Measurements from ENCODE around the gene PWWP2B. TPM values are rescaled to one million over a fixed set of nuclear protein-coding genes. Genes with fewer than 3 reads are reported as not detected.

Gene PWWP2B
- total and polyA plus RNA-seq, 4 donors: 4.8 to 12.0 (median 10.3) TPM

DNA sequence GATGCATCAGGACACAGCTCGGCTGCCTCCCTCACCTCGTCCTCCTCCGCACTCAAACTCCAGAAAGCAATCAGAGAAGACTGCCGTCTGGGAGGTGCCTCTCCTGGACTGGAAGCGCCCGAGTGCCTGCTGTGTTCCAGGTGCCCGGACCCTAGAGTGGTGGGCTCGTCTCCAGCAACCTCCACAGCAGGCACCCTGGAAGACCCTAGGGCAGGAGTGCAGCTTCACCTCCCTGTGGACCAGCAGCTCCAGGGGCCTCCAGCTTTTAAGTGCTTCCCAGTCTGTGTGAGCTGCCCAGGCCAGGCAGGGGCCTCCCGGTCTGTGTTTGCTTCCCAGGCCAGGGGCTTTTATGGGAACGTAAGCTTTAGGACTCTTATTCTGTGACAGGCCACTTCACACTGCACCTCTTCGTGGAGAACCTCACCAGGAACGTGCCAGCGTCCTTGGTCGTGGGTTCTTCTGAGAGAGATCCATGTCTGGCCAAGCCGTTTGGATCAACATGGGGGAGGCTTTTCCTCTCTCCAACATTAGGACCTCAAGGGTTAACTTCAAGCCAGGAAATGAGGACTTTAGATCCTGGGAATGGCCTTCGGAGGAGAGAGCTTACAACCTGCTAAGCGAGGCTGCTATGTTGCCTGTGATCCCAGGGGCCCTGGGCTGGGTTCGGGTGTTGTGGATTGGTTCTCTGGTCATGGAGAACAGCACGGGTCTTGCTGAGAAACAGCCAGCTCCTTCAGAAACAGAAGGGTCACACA lies 5.9 kb upstream of the PWWP2B start:
- Histone ChIP-seq H3K4me1 (ENCODE audit: control insufficient read depth, insufficient read depth, low read length) (peaks cover 29% of the 10 kb centered on the region), H3K36me3 (ENCODE audit: control insufficient read depth, insufficient read depth, low read length) (no peaks in the 10 kb centered on the region), H3K9me3 (ENCODE audit: control insufficient read depth, insufficient read depth, low read length) (no peaks in the 10 kb centered on the region), H3K27ac (ENCODE audit: low read depth, low read length) (no peak overlapping the region), H3K4me3 (ENCODE audit: low read depth, low read length) (no peak overlapping the region), H3K27me3 (ENCODE audit: control insufficient read depth, insufficient read depth, low read length) (no peaks in the 10 kb centered on the region)
- DNase-seq (ENCODE audit: low read depth in 4 of 6, low spot score in 6 of 6): no peak
- WGBS (ENCODE audit: insufficient coverage): 77% methylated on average over 14 of the region's 19 CpGs

DNA sequence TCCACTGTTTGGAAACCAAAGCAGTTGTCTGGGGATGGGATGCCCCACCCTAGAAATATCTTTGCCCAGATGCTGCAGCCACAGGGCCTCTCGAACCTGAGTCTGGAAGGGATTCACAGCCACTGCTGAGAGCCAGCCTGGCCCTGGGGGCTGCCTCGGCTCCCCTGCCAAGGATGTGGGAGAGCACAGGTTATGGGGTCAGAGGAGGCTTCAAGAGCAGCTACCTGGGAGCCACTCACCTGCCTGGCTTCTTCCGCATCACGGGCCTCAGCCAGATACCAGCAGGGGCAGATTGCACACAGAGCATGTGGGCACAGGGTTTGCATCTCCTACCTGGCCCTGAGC lies 5.4 kb upstream of the PWWP2B start:
- DNase-seq (ENCODE audit: low read depth in 4 of 6, low spot score in 6 of 6): no peak
- Histone ChIP-seq H3K27ac (ENCODE audit: low read depth, low read length) (no peak overlapping the region), H3K9me3 (ENCODE audit: control insufficient read depth, insufficient read depth, low read length) (no peaks in the 10 kb centered on the region), H3K27me3 (ENCODE audit: control insufficient read depth, insufficient read depth, low read length) (no peaks in the 10 kb centered on the region), H3K36me3 (ENCODE audit: control insufficient read depth, insufficient read depth, low read length) (no peaks in the 10 kb centered on the region), H3K4me3 (ENCODE audit: low read depth, low read length) (no peak overlapping the region), H3K4me1 (ENCODE audit: control insufficient read depth, insufficient read depth, low read length) (peaks cover 31% of the 10 kb centered on the region)
- WGBS (ENCODE audit: insufficient coverage): 93% methylated on average over 4 of the region's 4 CpGs

GRCh38 chr10:132392184-132392800 lies 4.7 kb upstream of the PWWP2B start:
- no peaks in the 10 kb centered on the region for H3K27me3 ChIP-seq (ENCODE audit: control insufficient read depth, insufficient read depth, low read length)
- peaks cover 30% of the 10 kb centered on the region for H3K4me1 ChIP-seq (ENCODE audit: control insufficient read depth, insufficient read depth, low read length)
- H3K27ac ChIP-seq (ENCODE audit: low read depth, low read length): no peak overlapping the region
- H3K36me3 ChIP-seq (ENCODE audit: control insufficient read depth, insufficient read depth, low read length): no peaks in the 10 kb centered on the region
- 100% methylated on average over 1 of the region's 2 CpGs for WGBS (ENCODE audit: insufficient coverage)
- no peaks in the 10 kb centered on the region for H3K9me3 ChIP-seq (ENCODE audit: control insufficient read depth, insufficient read depth, low read length)
- H3K4me3 ChIP-seq (ENCODE audit: low read depth, low read length): no peak overlapping the region
- DNase-seq (ENCODE audit: low read depth in 4 of 6, low spot score in 6 of 6): no peak

- DNase-seq (ENCODE audit: low read depth in 4 of 6, low spot score in 6 of 6): no peak
These were observed 3.9 kb upstream of the PWWP2B start for GRCh38 chr10:132392811-132393694.

DNA sequence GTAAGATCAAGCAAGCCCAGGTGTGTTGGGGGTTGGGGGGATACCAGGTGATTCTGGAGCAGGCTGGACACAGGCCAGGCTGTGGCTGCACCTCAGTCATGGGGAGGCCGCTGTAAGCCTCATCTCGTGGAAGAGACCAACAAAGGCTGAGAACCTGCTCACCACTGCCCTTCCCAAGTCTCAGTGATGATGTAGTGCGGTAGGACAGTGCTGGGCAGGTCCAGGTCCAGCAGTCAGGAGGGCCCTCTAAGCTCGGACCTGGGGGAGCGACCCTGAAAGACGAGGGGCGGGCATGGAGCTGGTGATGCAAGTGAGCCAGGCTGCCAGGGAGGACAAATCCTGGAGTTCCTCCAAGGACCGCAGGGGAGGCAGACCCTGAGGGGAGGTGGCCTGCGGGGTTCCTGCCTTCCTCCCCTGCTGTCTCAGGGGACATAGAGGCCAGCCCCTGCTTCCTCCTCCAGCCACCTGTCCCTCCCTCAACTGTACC lies 3.3 kb upstream of the PWWP2B start:
- Histone ChIP-seq H3K27me3 (ENCODE audit: control insufficient read depth, insufficient read depth, low read length) (no peaks in the 10 kb centered on the region), H3K4me1 (ENCODE audit: control insufficient read depth, insufficient read depth, low read length) (peaks cover 36% of the 10 kb centered on the region), H3K9me3 (ENCODE audit: control insufficient read depth, insufficient read depth, low read length) (no peaks in the 10 kb centered on the region), H3K27ac (ENCODE audit: low read depth, low read length) (no peak overlapping the region), H3K4me3 (ENCODE audit: low read depth, low read length) (no peak overlapping the region), H3K36me3 (ENCODE audit: control insufficient read depth, insufficient read depth, low read length) (no peaks in the 10 kb centered on the region)
- 95% methylated on average over 9 of the region's 9 CpGs for WGBS (ENCODE audit: insufficient coverage)
- no peak for DNase-seq (ENCODE audit: low read depth in 4 of 6, low spot score in 6 of 6)

More at GRCh38 chr10:132392811-132393694, 3.9 kb upstream of the PWWP2B start:
- Histone ChIP-seq H3K27ac (ENCODE audit: low read depth, low read length) (no peak overlapping the region), H3K4me3 (ENCODE audit: low read depth, low read length) (no peak overlapping the region), H3K36me3 (ENCODE audit: control insufficient read depth, insufficient read depth, low read length) (no peaks in the 10 kb centered on the region), H3K4me1 (ENCODE audit: control insufficient read depth, insufficient read depth, low read length) (peaks cover 29% of the 10 kb centered on the region), H3K27me3 (ENCODE audit: control insufficient read depth, insufficient read depth, low read length) (no peaks in the 10 kb centered on the region), H3K9me3 (ENCODE audit: control insufficient read depth, insufficient read depth, low read length) (no peaks in the 10 kb centered on the region)
- WGBS (ENCODE audit: insufficient coverage): 89% methylated on average over 11 of the region's 12 CpGs

GRCh38 chr10:132394201-132394811 lies 2.7 kb upstream of the PWWP2B start:
- no peaks in the 10 kb centered on the region for H3K27me3 ChIP-seq (ENCODE audit: control insufficient read depth, insufficient read depth, low read length)
- no peak overlapping the region for H3K4me3 ChIP-seq (ENCODE audit: low read depth, low read length)
- peaks cover 34% of the 10 kb centered on the region for H3K4me1 ChIP-seq (ENCODE audit: control insufficient read depth, insufficient read depth, low read length)
- H3K9me3 ChIP-seq (ENCODE audit: control insufficient read depth, insufficient read depth, low read length): no peaks in the 10 kb centered on the region
- DNase-seq (ENCODE audit: low read depth in 4 of 6, low spot score in 6 of 6): no peak
- H3K36me3 ChIP-seq (ENCODE audit: control insufficient read depth, insufficient read depth, low read length): peaks cover 4% of the 10 kb centered on the region
- H3K27ac ChIP-seq (ENCODE audit: low read depth, low read length): no peak overlapping the region
- WGBS (ENCODE audit: insufficient coverage): 88% methylated on average over 12 of the region's 13 CpGs

- Histone ChIP-seq H3K4me3 (ENCODE audit: low read depth, low read length) (no peak overlapping the region), H3K27ac (ENCODE audit: low read depth, low read length) (no peak overlapping the region), H3K4me1 (ENCODE audit: control insufficient read depth, insufficient read depth, low read length) (peaks cover 41% of the 10 kb centered on the region), H3K36me3 (ENCODE audit: control insufficient read depth, insufficient read depth, low read length) (peaks cover 11% of the 10 kb centered on the region), H3K27me3 (ENCODE audit: control insufficient read depth, insufficient read depth, low read length) (no peaks in the 10 kb centered on the region), H3K9me3 (ENCODE audit: control insufficient read depth, insufficient read depth, low read length) (no peaks in the 10 kb centered on the region)
- 80% methylated on average over 11 of the region's 12 CpGs for WGBS (ENCODE audit: insufficient coverage)
- no peak for DNase-seq (ENCODE audit: low read depth in 4 of 6, low spot score in 6 of 6)
These were observed 1.9 kb upstream of the PWWP2B start for GRCh38 chr10:132394936-132395703.

- peak in 2 of 6 donors; percentile 30 to 61 for DNase-seq (ENCODE audit: low read depth in 4 of 6, low spot score in 6 of 6)
- Histone ChIP-seq H3K9me3 (ENCODE audit: control insufficient read depth, insufficient read depth, low read length) (no peaks in the 10 kb centered on the region), H3K4me1 (ENCODE audit: control insufficient read depth, insufficient read depth, low read length) (peaks cover 49% of the 10 kb centered on the region), H3K27ac (ENCODE audit: low read depth, low read length) (no peak overlapping the region), H3K27me3 (ENCODE audit: control insufficient read depth, insufficient read depth, low read length) (no peaks in the 10 kb centered on the region), H3K4me3 (ENCODE audit: low read depth, low read length) (peak overlapping the region; percentile 16), H3K36me3 (ENCODE audit: control insufficient read depth, insufficient read depth, low read length) (peaks cover 18% of the 10 kb centered on the region)
- 10% methylated on average over 71 of the region's 71 CpGs for WGBS (ENCODE audit: insufficient coverage)
These were observed 1.1 kb upstream of the PWWP2B start for GRCh38 chr10:132395704-132396493.

Data from spinal cord (tissue), 10 donors.